SIG-M5 treated with dmso at 0.1 percent for 504 hours (cell line): Measurements from ENCODE around the gene ATP2C2.
A peak's percentile ranks its signal among the peaks of the same experiment; 100 is the strongest.
"Not testable (repeated sequence)": the region's sequence is repeated elsewhere in the genome, so short reads cannot be mapped to it uniquely, and the experiment has no call there.

Experiments used
- DNase-seq: peaks from one replicate; lab custom pipeline; 2025; ENCODE audit not compliant: unreplicated experiment; lab: John Stamatoyannopoulos, UW

Gene ATP2C2

GRCh38 chr16:84340325-84341040 lies 27.9 kb upstream of the ATP2C2 start:
- peak; percentile 57 for DNase-seq

- DNase-seq = no peak
Measured at GRCh38 chr16:84341528-84342295, 26.6 kb upstream of the ATP2C2 start.

- DNase-seq = not testable (repeated sequence)
Measured at GRCh38 chr16:84343800-84344199, 24.5 kb upstream of the ATP2C2 start.

- no peak for DNase-seq
Measured at GRCh38 chr16:84344781-84345180, 23.6 kb upstream of the ATP2C2 start.

GRCh38 chr16:84347161-84347560 lies 21.2 kb upstream of the ATP2C2 start:
- no peak for DNase-seq

- no peak for DNase-seq
Measured at GRCh38 chr16:84348386-84348888, 19.9 kb upstream of the ATP2C2 start.

GRCh38 chr16:84349862-84350684 lies 18.3 kb upstream of the ATP2C2 start:
- no peak for DNase-seq

- DNase-seq = no peak
Measured at GRCh38 chr16:84350685-84351400, 17.5 kb upstream of the ATP2C2 start.

- no peak for DNase-seq
Measured at GRCh38 chr16:84351630-84352029, 16.7 kb upstream of the ATP2C2 start.

GRCh38 chr16:84354306-84354705 lies 14.0 kb upstream of the ATP2C2 start:
- DNase-seq = no peak

- DNase-seq = no peak
Measured at GRCh38 chr16:84355149-84355548, 13.2 kb upstream of the ATP2C2 start.

GRCh38 chr16:84356176-84356575 lies 12.2 kb upstream of the ATP2C2 start:
- DNase-seq = no peak

- DNase-seq = peak; percentile 41
Measured at GRCh38 chr16:84356591-84357116, 11.7 kb upstream of the ATP2C2 start.

GRCh38 chr16:84357191-84357651 lies 11.1 kb upstream of the ATP2C2 start:
- DNase-seq = peak; percentile 91

- no peak for DNase-seq
Measured at GRCh38 chr16:84358601-84359295, 9.6 kb upstream of the ATP2C2 start.

GRCh38 chr16:84359326-84359725 lies 9.0 kb upstream of the ATP2C2 start:
- no peak for DNase-seq

GRCh38 chr16:84360170-84360569 lies 8.2 kb upstream of the ATP2C2 start:
- no peak for DNase-seq

GRCh38 chr16:84360748-84361147 lies 7.6 kb upstream of the ATP2C2 start:
- no peak for DNase-seq

- DNase-seq = no peak
Measured at GRCh38 chr16:84361546-84361945, 6.8 kb upstream of the ATP2C2 start.

- no peak for DNase-seq
Measured at GRCh38 chr16:84362471-84362941, 5.8 kb upstream of the ATP2C2 start.
